Suppressor macrophage (primary cell): ENCODE results near the gene EXOG.

ENCODE experiments used
- DNase-seq, 4 experiments: peaks; one replicate each; pipeline ENCODE4 v3.0.0-alpha.2; 2020 to 2022
- total RNA-seq, 17 experiments: gene quantifications; one replicate each; lab custom pipeline; 2026; ENCODE audit warnings: mixed read lengths in 6 of 17, inconsistent platforms in 3 of 17; lab: John Stamatoyannopoulos, UW

EXOG gene, protein sequence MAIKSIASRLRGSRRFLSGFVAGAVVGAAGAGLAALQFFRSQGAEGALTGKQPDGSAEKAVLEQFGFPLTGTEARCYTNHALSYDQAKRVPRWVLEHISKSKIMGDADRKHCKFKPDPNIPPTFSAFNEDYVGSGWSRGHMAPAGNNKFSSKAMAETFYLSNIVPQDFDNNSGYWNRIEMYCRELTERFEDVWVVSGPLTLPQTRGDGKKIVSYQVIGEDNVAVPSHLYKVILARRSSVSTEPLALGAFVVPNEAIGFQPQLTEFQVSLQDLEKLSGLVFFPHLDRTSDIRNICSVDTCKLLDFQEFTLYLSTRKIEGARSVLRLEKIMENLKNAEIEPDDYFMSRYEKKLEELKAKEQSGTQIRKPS
- 4.9 to 16.2 (median 12.4) reads per million in 17 experiments for total RNA-seq

DNA sequence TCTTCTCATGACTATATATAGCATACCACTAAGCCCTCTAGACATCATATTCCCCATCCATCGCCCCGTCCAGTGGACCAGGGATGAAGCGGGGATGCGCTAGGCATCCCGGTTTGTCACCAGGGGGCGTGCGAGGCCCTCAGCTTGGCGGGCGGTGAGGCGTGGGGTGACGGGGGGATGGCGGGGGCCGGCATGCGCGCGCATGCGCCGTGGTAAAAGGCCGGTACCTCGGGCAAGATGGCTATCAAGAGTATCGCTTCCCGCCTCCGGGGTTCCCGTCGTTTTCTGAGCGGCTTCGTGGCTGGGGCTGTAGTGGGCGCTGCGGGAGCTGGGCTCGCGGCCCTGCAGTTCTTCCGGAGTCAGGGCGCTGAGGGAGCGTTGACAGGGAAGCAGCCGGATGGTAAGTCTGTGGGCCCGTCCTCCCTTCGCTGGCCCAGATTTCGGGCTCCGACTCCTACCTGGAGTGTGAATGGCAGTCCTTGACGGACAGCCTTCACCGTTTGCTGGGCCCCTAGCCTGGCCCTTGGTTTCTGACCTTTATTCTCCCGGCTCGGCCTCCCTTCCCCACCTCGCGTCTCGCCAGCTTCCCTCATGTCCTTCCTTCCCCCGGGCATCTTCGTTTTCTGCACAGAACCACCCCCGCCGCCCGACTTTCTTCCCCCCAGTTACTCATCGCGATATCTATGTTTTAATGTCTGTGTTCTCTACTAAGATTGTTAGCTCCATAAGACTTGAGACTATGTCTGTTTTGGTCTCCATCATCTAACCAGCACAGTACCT is at the start of gene EXOG:
EXOG (plus strand) TSS at position 210 of the 780 bp plus-strand sequence; CDS start at position 238, 28 bp downstream.
- DNase-seq: peak; percentile 95 to 98 (median 96)

DNA sequence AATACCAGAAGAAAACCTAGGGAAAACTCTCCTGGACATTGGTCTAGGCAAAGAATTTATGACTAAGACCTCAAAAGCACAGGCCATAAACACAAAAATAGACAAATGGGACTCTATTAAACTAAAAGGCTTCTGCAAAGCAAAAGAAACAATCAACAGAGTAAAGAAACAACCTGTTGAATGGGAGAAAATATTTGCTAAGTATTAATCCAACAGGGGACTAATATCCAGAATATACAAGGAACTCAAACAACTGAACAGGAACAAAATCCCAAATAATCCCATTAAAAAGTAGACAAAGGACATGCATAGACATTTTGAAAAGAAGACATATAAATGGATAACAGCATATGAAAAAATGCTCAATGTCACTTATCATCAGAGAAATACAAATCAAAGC is 49.3 kb upstream of the EXOG start:
- DNase-seq: no peak

DNA sequence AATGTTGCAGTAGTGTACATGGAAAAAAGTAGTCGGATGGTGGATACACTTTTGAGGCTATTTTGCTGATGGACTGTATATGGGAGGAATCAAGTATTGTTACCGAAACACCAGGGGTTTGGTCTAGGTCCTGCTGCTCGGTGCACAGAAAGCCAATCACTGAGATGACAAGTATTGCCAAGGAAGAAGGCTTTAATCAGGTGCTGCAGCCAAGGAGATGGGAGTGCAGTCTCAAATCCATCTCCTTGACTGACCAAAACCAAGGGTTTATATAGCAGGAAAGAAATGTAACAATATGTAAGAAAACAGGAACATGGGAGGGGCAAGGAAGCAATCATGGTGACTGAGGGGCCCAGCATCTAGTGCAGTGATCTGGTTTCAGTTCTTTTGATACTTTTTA is 45.3 kb upstream of the EXOG start:
- no peak for DNase-seq

DNA sequence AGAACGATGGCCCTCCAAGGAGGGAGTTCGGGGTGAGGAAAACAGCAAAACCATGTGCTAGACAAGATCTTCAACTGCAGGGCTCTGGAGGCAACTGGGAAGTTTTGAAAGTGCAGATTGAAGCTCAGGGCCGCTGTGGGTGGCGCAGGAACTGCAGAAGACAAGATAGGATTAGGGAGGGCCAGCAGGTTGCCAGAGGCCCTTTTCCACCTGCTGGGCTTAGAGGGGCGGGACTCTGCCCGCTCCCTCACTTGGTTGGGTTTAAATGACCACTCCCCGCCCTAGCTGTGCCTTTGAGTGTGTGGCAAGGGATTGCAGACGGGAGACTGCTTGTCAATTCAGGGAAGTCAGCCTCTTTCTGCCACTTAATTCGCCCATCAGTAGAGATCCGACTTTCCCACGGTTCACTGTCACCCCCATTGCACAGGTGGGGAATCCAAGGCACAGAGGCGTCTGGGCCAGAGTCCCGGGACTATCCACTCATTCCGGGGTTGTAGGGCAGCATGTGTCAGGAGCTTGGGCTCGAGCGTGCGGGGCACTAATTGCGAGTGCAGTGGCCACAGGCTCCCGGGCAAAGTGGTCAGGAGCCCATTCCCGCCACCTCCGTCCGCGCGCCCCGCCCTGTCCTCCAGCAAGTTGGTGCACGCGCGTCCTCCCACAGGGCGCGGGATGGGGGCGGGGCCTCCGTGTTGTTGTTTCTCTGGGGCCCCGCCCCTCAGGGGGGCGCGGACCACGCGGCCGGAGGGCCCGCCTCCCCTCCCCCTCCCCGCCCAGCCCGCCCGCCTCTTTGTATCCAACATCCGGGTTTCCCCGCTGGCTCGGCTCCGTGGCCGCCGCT is 42.8 kb upstream of the EXOG start, which contains the start of gene ACVR2B:
ACVR2B (plus strand) TSS at position 816 of the 838 bp plus-strand sequence. CDS start 433 bp downstream, outside the sequence.
- DNase-seq: peak; percentile 87 to 95 (median 90)

DNA sequence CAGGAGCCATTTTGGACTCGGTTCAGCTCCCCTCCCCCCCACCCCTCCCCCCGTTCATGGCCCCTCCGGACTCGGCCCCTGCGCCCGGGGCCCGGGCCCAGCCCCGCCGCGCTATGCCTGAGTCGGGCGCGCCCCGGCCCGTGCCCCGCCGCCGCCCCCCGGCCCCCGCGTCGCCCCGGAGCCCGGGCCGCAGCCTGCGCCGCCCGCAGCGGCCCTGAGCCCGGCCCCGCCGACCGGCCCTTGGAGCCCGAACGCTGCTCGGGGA is 42.3 kb upstream of the EXOG start:
- no peak for DNase-seq

DNA sequence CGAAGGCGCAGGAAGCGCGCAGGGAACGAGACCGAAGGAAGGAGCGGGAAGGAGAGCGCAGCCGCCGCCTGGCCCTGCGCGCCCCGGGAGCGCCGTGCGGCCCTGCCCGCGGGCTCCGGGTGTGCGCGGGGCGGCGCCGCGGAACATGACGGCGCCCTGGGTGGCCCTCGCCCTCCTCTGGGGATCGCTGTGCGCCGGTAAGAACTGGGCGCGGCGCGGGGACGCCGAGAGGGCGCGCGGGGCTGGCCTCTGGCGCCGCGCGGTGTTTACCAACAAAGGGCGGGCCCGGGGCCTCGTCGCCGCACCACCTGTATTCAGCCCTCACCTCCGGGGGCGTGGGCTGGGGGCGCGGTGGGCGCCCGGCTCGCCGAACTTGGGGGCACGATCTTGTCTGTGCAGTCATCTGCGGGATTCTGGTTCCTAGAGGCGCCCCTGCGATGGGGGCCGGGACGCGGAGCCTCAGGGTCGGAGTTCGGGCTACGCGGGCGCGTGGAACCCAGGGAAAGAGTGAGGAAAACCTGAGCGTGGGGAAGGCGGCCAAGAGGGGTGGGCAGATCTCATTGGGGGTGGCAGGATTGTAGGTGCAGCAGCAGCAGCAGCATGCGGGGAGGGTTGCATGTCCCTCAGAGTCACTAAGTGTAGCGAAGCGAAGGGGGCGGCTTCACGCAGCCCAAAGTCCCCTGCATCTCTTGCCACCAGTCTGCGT is 41.8 kb upstream of the EXOG start:
- DNase-seq: peak; percentile 17 to 71 (median 48)

DNA sequence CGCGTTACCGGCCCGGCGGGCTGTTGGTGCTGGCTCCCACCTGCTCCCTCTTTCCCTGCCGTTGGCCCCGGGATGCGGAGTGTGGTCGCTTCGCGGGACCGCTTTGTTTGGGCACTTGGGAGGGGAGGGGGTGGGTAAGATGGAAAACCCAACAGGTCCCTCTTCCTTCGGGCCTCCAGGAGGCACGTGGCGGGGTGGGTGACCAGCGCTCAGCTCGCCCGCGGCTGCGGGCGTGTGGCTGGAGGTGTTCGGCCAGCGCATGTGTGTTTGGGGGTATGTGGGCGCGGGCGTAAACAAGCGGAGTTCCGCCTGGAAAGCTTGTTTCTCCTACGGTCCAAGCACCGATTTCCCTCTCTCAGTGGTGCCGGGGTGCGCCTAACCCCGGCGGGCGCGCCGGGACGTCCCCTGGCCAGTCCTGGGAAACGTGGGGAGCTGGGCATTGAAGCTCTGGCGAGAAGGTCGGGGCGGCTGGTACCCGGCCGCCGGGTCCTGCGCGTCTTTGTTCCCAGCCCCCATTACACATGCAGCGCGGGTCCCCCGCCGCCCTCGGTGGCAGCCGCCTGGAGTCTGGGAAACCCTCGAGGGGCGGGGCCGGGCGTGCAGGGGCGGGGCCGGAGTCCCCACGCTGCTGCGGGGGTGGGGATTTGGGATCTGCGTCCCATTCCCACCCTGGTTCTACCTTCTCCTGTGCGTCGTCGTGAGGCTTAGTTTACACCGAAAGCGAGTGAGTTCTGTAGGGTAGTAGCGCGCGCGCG is 41.1 kb upstream of the EXOG start:
- DNase-seq: peak in 3 of 4 experiments; percentile 31 to 67 (median 55)

DNA sequence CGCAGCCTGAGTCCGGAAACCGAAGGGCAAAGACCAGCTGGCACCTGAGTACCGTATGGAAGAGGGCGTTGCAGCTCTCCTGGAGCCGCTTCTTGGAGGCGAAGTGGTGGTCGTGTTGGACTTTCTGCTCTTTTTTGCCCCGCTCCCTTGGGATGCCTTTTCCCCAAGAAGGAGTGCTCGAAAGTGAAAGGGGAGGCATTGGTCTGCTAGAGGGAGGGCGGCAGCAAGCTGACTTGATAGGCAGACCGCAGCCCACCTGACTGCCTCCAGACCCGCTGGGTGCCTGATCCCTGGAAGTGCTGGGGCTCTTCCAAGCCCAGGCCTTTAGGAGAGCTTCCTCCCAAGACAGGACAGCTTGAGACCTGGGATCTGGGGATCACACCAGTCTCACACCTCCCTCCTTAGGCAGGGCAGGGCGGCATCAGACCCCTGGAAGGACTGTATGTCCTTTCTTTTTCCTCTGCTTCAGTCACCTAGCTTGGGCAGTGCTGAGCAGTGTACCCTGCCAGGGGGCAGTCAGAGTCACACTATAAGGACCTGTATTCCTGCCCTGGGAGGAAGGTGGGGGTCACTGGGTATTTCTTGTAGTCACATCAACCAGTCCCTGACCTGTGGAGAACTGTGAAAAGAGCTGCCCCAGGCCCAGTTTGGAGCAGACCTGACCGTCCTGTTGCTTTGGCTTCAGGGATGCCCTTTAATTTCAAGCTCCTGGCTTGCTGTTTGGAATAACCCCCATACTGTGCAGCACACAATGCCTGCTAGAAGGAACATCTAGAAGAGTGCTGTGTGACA is 40.3 kb upstream of the EXOG start:
- DNase-seq: peak in 1 of 4 experiments; percentile 17

DNA sequence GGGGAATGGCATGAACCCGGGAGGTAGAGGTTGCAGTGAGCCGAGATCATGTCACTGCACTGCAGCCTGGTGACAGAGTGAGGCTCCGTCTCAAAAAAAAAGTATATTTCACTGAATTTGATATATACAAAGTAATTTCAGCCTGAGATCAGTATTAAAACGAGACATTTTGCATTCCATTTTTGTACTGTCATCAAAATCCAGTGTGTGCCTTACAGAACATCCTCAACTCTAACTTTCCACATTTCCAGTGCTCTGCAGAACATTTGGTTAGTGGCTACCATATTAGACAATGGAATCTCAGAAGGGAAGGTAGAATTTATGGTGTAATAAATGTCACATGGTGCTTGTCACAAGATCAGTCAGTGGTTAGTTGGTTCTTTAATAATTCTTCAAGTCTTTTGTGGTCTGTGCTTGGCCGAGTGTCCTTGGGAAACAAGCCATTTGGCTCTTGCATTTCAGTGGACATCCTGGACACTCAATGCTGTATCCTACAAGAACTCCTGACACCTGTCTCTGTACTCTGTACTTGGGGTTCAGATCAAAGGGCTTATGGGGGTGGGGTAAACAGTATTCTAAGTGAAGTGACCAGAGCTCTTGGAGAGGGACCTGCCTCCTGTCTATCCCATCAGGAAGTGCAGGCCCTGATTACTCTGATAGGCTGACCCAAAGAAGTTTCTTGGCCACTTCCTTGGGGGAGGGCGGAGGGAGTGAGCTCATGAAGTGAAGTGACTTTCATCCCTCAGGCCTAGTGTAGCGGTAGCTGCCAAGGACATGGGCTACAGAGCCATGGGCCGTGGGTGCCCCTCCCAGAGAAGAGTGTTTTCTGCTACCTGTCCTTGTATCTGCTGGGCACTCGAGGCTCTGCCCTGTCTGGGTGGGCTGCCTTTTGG is 38.8 kb upstream of the EXOG start:
- peak in 3 of 4 experiments; percentile 27 to 45 (median 42) for DNase-seq

DNA sequence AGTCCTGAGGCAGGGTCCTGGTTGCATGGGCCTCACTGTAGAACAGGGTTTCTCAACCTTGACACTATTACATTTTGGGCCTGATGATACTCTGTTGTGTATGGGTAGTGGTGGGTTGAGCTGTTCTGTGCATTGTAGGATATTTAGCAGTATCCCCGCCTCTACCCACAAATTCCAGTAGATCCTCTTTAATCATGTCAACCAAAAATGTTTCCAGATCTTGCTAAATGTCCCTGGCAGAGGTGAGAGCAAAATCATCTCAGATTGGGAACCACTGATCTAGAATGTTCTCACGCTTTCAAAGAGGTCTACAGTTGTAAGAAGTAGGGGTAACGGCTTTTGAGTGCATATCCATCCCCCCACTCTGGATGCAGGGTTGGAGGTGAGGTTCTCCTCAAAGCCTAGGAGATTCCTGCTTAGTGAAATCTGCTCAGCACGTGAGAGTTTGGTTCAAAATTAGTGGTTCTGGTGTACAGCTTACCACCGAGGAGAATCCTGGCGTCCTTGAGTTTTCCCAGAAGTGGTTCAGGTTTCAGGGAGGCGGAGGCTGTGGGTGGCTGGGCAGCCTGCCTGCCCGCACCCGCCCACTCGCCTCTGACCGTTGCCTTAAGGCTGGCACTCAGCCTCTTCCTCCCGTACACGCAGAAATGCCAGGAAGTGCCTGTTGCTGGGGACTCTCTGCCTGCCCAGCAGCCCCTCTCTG is 37.2 kb upstream of the EXOG start:
- no peak for DNase-seq

DNA sequence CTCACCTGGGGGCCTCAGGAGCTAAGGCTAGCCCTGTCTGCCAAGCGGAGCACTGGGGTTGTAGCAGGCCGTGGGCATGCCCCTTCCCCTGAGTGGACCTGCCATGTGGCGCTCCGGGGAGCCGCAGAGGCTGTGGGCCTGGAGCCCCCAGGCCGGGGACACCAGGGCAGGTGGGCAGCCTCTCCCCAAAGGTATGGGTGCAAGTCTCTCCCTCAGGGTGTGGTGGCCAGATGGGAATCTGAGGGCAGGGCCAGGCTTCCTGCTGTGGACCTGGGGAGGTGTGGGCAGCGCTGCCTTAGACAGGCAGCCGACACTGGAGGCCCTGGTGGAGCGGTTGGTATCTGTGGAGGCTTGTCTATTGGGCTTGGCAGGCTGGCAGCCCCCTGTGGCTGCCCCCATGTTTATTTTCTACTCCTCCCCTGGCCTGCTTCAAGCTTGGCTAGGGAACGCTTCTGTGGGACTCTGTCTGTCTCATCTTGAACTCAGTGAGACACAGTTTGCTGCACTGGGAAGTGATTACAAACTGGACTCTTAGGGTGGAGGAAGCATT is 36.6 kb upstream of the EXOG start:
- DNase-seq: no peak

DNA sequence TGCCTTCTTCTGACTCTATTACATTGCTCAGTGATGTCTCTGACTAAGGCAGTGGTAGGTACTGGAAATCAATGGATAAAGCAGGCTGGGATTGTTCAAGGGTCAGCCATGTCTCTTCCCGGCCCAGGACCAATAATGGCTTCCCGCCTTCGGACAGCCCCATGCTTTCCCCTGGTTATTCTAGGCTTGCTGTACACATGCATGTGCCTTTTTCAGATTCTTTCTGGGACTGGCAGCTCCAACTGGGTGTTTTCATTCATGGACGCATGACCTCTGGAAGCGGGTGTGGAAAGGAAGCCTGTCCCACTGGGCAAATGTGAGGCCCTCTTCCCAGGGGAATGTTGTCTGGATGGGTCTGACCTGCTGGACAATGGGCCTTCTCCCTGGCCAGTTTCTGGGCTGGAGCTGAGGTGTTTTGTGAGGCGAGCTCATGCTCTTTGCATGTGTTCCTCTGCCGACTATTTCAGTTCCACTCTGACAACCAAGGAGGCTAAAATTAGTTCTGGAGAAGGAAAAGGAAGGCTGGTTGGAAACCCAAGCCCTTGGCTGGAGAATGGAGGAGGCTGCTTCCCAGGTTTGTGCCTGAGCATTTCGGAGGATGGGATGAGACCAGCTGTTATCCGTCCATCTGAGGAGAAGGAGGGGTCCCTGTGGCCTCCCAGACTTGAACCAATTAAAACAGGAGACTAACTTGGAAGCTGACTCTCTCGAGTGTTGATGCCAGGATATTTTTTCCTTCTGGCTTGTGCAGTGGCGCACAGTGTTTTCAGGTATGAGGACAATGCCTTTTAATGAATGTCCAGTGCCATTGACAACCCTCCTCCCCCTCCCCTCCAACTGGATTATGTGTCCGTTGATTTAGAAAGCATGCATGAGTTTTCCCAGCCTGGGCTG is 35.5 kb upstream of the EXOG start:
- no peak for DNase-seq

DNA sequence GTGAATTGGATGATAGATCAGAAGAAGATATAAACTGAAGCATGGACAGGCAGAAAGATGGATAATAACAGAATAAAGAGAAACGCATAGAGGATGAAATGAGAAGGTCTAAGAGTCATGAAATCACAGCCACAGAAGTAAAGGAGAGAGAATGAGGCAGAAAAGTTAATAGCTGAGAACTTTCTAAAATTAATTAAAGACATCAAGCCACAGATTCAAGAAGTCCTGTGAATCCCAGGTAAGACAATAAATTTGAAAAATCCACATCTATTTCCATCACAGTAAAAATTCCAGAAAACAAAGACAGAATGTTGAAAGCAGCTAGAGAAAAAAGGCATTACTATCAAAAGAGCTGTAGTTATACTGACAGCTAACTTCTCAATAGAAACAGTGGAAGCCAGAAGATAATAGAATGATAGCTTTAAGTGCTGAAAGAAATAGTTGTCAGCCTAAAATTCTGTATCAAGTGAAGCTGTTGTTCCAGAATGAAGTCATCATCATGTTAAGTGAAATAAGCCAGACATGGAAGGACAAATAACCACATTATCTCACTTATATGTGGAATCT is 30.5 kb upstream of the EXOG start:
- no peak for DNase-seq

DNA sequence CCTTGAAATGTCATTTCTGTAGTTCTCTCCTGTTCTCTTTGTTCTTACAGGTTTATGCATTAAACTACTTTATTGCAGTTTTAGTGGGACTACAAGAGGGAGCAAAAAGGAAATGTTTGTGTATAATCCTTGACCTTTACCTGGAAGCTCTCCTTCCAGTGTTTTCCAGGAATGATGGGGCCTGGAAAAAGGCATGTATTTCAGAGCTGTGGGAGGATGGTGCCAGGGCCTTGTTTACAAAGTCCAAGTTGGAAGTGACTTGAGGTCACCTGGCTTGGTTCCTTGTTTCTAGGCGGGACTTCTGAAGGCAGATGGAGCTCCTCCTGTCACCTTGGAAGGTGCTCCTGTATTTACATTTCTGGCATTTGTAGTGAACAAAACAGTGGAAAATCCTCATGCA is 27.4 kb upstream of the EXOG start:
- DNase-seq: no peak

DNA sequence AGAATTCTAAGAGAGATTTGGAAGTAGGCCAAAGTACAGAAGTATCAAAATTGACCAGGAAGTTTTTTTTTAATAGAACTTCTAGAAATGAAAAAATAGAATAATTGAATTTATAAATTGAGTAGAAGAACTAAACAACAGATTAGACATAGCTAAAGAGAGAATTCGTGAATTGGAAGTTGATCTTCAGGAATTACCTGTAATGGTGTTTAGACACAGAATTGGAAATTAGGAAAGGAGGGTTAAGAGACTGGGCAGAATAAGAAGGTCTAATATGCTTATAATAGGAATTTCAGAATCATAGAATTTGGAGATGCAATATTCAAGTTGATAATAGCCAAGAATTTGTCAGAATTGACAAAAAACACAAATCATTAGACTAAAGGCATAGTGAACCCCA is 26.3 kb upstream of the EXOG start:
- no peak for DNase-seq

DNA sequence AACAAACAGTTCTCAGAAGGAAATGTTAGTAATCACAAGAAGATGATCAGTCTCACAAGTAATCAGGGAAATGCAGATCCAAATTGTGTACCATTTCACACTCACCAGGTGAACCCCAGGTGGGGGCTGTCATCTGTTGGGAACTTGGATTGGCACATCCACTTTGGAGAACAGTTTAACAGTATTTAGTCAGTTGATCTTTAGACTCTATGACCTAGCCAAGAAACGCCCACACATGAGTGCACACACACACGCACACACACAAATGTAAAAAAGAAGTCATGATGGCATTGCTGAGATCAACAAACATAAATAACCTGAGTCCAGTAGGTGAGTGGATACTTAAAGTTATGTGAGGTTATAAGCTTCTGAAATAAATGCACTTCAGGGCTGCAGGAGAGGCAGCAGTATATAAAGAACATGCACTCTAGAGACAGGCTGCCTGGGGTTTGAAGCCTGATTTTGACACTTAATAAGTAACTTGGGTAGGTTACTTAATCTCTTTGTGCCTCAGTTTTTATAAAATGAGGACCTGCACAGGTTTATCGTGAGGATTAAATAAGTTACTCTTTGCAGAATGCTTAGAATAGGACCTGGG is 24.8 kb upstream of the EXOG start:
- no peak for DNase-seq

DNA sequence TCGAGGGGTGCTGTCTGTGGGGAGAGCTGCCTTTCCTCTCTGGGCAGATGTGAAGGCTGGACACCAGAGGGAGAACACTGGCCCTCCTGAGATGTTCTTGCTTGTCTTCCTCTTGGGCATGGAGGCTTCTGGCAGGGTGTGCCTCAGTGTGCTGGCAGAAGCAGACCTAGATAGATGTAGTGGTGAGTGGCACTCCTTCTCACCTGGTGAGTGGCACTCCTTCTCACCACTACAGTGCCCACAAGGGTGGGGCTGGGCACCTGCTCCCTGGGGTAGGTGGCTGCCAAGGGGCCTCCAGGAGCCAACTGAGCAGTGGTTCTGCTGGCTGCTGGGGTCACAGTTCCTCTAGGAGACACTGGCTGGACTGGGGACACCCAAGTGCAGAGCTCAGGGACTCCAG is 23.8 kb upstream of the EXOG start:
- no peak for DNase-seq
